ENCODE measurements around the gene ARHGAP10. TPM values are rescaled to one million over a fixed set of nuclear protein-coding genes. Genes with fewer than 3 reads are reported as not detected.
"Not testable (repeated sequence)": the region's sequence is repeated elsewhere in the genome, so short reads cannot be mapped to it uniquely, and the experiment has no call there.

The ARHGAP10 gene
- total RNA-seq, 2 donors from 2014 or later: 30.3 to 69.6 TPM

DNA sequence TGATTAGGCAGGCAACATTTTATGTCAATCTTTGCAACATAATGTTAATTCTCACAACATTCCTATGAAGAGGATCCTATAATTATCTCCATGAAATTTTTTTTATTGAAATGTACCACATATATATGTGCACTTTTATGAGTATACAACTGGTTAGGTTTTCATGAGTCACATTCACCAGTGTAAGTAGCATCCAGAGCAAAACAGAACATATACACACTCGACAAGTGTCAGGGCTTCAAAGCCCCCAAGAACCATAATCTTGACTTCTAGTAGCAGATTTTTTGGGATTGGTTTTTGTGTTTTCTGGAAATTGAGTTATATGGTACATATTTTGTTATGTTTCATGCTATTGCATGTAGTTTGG, 62.4 kb downstream of the ARHGAP10 start:
- Histone ChIP-seq H3K4me3 (no peak overlapping the region), H3K36me3 (no peaks in the 10 kb centered on the region), H3K9me3 (no peaks in the 10 kb centered on the region), H3K27ac (no peak overlapping the region), H3K4me1 (replicated peaks) (no peaks in the 10 kb centered on the region), H3K27me3 (replicated peaks; ENCODE audit: insufficient read depth) (no peaks in the 10 kb centered on the region)
- TF ChIP-seq POLR2AphosphoS5 (IDR thresholded peaks at IDR 0.05) (no peak), POLR2A (IDR thresholded peaks at IDR 0.05) (no peak)
- TF ChIP-seq, protein P1, sequence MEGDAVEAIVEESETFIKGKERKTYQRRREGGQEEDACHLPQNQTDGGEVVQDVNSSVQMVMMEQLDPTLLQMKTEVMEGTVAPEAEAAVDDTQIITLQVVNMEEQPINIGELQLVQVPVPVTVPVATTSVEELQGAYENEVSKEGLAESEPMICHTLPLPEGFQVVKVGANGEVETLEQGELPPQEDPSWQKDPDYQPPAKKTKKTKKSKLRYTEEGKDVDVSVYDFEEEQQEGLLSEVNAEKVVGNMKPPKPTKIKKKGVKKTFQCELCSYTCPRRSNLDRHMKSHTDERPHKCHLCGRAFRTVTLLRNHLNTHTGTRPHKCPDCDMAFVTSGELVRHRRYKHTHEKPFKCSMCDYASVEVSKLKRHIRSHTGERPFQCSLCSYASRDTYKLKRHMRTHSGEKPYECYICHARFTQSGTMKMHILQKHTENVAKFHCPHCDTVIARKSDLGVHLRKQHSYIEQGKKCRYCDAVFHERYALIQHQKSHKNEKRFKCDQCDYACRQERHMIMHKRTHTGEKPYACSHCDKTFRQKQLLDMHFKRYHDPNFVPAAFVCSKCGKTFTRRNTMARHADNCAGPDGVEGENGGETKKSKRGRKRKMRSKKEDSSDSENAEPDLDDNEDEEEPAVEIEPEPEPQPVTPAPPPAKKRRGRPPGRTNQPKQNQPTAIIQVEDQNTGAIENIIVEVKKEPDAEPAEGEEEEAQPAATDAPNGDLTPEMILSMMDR (IDR thresholded peaks at IDR 0.05): no peak
- WGBS: 93% methylated on average over 1 of the region's 1 CpG
- intact Hi-C loops (cut with DNase I): no loop called here
- no peak for DNase-seq (ENCODE audit: low spot score)

- no peak overlapping the region for H3K27ac ChIP-seq
Measured at GRCh38 chr4:147794787-147795413, 63.0 kb downstream of the ARHGAP10 start.

DNA sequence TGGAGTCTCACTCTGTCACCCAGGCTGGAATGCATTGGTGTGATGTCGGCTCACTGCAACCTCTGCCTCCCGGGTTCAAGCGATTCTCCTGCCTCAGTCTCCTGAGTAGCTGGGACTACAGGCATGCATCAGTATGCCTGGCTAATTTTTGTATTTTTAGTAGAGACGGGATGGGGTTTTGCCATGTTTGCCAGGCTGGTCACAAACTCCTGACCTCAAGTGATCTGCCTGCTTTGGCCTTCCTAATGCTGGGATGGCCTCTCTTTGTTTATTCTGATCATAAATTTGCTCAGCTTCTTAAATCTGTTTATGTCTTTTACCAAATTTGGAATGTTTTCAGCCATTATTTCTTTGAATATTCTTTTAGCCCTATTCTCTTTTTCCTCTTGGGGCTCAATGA, 67.2 kb downstream of the ARHGAP10 start:
- 90% methylated on average over 4 of the region's 4 CpGs for WGBS
- H3K27ac ChIP-seq, H3K9me3 ChIP-seq: not testable (repeated sequence)

More at GRCh38 chr4:147794787-147795413, 63.0 kb downstream of the ARHGAP10 start:
- intact Hi-C loops (cut with DNase I): no loop called here
- DNase-seq (ENCODE audit: low spot score): no peak
- H3K36me3 ChIP-seq: no peaks in the 10 kb centered on the region
- no peak overlapping the region for H3K4me3 ChIP-seq
- 69% methylated on average over 5 of the region's 5 CpGs for WGBS
- H3K27me3 ChIP-seq (replicated peaks; ENCODE audit: insufficient read depth): no peaks in the 10 kb centered on the region
- H3K4me1 ChIP-seq (replicated peaks): no peaks in the 10 kb centered on the region
- H3K9me3 ChIP-seq: no peaks in the 10 kb centered on the region
- no peak for TF ChIP-seq POLR2A (IDR thresholded peaks at IDR 0.05)
- no peak for TF ChIP-seq POLR2AphosphoS5 (IDR thresholded peaks at IDR 0.05)
- TF ChIP-seq, protein P1 (IDR thresholded peaks at IDR 0.05): no peak

DNA sequence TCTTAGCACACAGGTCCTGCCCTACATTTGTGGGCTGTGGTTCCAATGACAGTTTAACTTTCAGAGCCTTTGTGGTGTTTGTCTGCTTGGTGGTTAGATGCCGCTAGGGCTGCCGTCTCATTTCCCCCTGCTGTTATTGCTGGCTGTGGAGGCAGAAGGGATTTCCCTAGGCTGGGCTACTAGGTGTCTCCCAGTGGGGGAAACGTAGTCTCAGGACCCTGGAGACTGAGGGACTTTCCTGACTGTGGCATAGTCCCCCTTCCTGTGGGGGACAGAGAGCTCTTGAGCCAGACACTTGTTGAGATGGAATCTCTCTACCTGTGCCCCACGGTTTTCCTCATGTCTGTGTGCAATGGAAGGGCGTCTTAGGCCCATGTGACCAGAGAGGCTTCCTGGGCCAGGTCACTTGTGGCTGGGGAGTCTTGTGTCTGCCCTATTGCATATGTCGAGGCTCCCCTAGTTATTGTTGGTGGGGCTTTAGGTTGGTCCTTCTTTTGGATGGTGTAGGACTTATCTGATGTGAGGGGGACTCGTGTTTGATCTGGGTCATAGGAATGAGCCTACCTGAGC, 68.2 kb downstream of the ARHGAP10 start:
- H3K27ac ChIP-seq: no peak overlapping the region
- no peaks in the 10 kb centered on the region for H3K36me3 ChIP-seq
- no peaks in the 10 kb centered on the region for H3K9me3 ChIP-seq

More for the DNA sequence above, 67.2 kb downstream of the ARHGAP10 start:
- H3K27me3 ChIP-seq (replicated peaks; ENCODE audit: insufficient read depth); H3K4me1 ChIP-seq (replicated peaks); DNase-seq (ENCODE audit: low spot score); H3K4me3 ChIP-seq; intact Hi-C loops (cut with DNase I); H3K36me3 ChIP-seq: not testable (repeated sequence)

GRCh38 chr4:147801820-147802219, 69.9 kb downstream of the ARHGAP10 start:
- no peaks in the 10 kb centered on the region for H3K27me3 ChIP-seq (replicated peaks; ENCODE audit: insufficient read depth)
- H3K4me1 ChIP-seq (replicated peaks): no peaks in the 10 kb centered on the region
- DNase-seq (ENCODE audit: low spot score): no peak
- H3K36me3 ChIP-seq: no peaks in the 10 kb centered on the region
- TF ChIP-seq, protein P1 (IDR thresholded peaks at IDR 0.05): no peak
- TF ChIP-seq POLR2AphosphoS5 (IDR thresholded peaks at IDR 0.05) (no peak), POLR2A (IDR thresholded peaks at IDR 0.05) (no peak)
- H3K4me3 ChIP-seq: no peak overlapping the region
- H3K9me3 ChIP-seq: no peaks in the 10 kb centered on the region
- no peak overlapping the region for H3K27ac ChIP-seq
- intact Hi-C loops (cut with DNase I): no loop called here
- WGBS: 86% methylated on average over 4 of the region's 4 CpGs

More for the DNA sequence above, 68.2 kb downstream of the ARHGAP10 start:
- 88% methylated on average over 7 of the region's 7 CpGs for WGBS
- no peak for DNase-seq (ENCODE audit: low spot score)
- Histone ChIP-seq H3K27me3 (replicated peaks; ENCODE audit: insufficient read depth) (no peaks in the 10 kb centered on the region), H3K4me1 (replicated peaks) (no peaks in the 10 kb centered on the region), H3K4me3 (no peak overlapping the region)
- intact Hi-C loops (cut with DNase I): no loop called here
- TF ChIP-seq, protein P1 (IDR thresholded peaks at IDR 0.05): no peak
- no peak for TF ChIP-seq POLR2A (IDR thresholded peaks at IDR 0.05)
- TF ChIP-seq POLR2AphosphoS5 (IDR thresholded peaks at IDR 0.05): no peak

Measured in prostate gland (tissue), 2 donors.